Measurements from ENCODE around the gene NKX2-4. TPM values are rescaled to one million over a fixed set of nuclear protein-coding genes. Genes with fewer than 3 reads are reported as not detected.

NKX2-4 gene
- total and polyA plus RNA-seq, 2 of the 4 experiments (the other 2 are of a cell fraction): not detected

DNA sequence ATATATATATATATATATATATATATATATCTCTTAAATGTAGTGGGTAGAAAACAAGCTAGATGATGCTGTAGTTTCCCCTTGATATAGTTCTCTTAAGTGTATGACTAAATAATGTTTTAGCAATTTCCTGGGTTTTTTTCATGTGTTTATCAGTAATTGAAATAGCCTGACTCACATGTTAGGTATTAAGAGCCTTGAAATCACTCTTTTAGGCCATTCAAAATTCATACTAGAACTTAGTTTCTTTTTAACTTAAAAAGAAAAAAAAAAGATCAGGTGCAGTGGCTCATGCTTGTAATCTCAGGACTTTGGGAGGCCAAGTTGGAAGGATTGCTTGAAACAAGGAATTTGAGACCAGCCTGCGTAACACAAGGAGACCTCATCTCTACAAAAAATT lies 44.1 kb downstream of the NKX2-4 start:
- peak; percentile 55 for ATAC-seq (ENCODE audit: low read depth)

More for the DNA sequence above, 44.1 kb downstream of the NKX2-4 start:
- TF ChIP-seq RCOR1 (IDR thresholded peaks at IDR 0.05; ENCODE audit: insufficient replicate concordance, low read length) (no peak), FOS (IDR thresholded peaks at IDR 0.05; ENCODE audit: low read depth, low read length) (no peak), SMC3 (IDR thresholded peaks at IDR 0.05; ENCODE audit: low read depth, low read length) (no peak), CEBPB (IDR thresholded peaks at IDR 0.05; ENCODE audit: low read depth, low read length) (no peak), MAZ (IDR thresholded peaks at IDR 0.05; ENCODE audit: borderline replicate concordance, low read depth, low read length) (no peak), MXI1 (IDR thresholded peaks at IDR 0.05; ENCODE audit: borderline replicate concordance, low read depth, low read length) (no peak), RFX5 (IDR thresholded peaks at IDR 0.05; ENCODE audit: low read depth, low read length) (no peak), MAFK (IDR thresholded peaks at IDR 0.05; ENCODE audit: low read depth, low read length) (no peak), BHLHE40 (IDR thresholded peaks at IDR 0.05; ENCODE audit: low read depth, low read length) (no peak), NFE2L2 (IDR thresholded peaks at IDR 0.05; ENCODE audit: low read depth, low read length) (no peak), RAD21 (IDR thresholded peaks at IDR 0.05; ENCODE audit: low read length) (no peak), POLR2A (IDR thresholded peaks at IDR 0.05; ENCODE audit: low read depth, low read length) (no peak), CHD1 (IDR thresholded peaks at IDR 0.05; ENCODE audit: low read depth, low read length) (no peak)
- TF ChIP-seq, protein P1, sequence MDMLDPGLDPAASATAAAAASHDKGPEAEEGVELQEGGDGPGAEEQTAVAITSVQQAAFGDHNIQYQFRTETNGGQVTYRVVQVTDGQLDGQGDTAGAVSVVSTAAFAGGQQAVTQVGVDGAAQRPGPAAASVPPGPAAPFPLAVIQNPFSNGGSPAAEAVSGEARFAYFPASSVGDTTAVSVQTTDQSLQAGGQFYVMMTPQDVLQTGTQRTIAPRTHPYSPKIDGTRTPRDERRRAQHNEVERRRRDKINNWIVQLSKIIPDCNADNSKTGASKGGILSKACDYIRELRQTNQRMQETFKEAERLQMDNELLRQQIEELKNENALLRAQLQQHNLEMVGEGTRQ (IDR thresholded peaks at IDR 0.05; ENCODE audit: low read depth, low read length): no peak
- TF ChIP-seq, protein P2, sequence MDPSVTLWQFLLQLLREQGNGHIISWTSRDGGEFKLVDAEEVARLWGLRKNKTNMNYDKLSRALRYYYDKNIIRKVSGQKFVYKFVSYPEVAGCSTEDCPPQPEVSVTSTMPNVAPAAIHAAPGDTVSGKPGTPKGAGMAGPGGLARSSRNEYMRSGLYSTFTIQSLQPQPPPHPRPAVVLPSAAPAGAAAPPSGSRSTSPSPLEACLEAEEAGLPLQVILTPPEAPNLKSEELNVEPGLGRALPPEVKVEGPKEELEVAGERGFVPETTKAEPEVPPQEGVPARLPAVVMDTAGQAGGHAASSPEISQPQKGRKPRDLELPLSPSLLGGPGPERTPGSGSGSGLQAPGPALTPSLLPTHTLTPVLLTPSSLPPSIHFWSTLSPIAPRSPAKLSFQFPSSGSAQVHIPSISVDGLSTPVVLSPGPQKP (IDR thresholded peaks at IDR 0.05; ENCODE audit: borderline replicate concordance, low read depth, low read length): no peak
- TF ChIP-seq, protein P3, sequence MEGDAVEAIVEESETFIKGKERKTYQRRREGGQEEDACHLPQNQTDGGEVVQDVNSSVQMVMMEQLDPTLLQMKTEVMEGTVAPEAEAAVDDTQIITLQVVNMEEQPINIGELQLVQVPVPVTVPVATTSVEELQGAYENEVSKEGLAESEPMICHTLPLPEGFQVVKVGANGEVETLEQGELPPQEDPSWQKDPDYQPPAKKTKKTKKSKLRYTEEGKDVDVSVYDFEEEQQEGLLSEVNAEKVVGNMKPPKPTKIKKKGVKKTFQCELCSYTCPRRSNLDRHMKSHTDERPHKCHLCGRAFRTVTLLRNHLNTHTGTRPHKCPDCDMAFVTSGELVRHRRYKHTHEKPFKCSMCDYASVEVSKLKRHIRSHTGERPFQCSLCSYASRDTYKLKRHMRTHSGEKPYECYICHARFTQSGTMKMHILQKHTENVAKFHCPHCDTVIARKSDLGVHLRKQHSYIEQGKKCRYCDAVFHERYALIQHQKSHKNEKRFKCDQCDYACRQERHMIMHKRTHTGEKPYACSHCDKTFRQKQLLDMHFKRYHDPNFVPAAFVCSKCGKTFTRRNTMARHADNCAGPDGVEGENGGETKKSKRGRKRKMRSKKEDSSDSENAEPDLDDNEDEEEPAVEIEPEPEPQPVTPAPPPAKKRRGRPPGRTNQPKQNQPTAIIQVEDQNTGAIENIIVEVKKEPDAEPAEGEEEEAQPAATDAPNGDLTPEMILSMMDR (conservative IDR thresholded peaks at IDR 0.05; ENCODE audit: low read depth, low read length): no peak
- H4K5ac ChIP-seq (ENCODE audit: low read depth, low read length): no peak overlapping the region
- 0 out of 2 replicates have a peak overlapping the region, but pooled peaks have one; percentile 3 for H3K27ac ChIP-seq (ENCODE audit: insufficient read depth, low read length)
- peaks cover 3% of the 10 kb centered on the region; the same call in 1 of the 2 replicates for H3K9me1 ChIP-seq (ENCODE audit: insufficient read depth, low read length)
- 0 out of 2 replicates have a peak overlapping the region, but pooled peaks have one; percentile 3 for H2BK20ac ChIP-seq (ENCODE audit: low read depth, low read length)
- no peak overlapping the region for H3K4me3 ChIP-seq (ENCODE audit: insufficient read depth, low read depth, low read length)
- H2BK5ac ChIP-seq (ENCODE audit: low read depth, low read length, poor library complexity, severe bottlenecking): peak overlapping the region; percentile 1
- H4K91ac ChIP-seq (ENCODE audit: insufficient read depth, low read depth, low read length): no peak overlapping the region
- BruUV-seq (replicated peaks): no TSS peak
- no peaks in the 10 kb centered on the region for H3K9me3 ChIP-seq (ENCODE audit: control insufficient read depth, insufficient read depth, low read length)
- H4K8ac ChIP-seq (ENCODE audit: low read depth in 2 of 2, low read length in 2 of 2): no peak overlapping the region
- H3K4me2 ChIP-seq (ENCODE audit: low read depth, low read length): no peak overlapping the region
- dilution Hi-C loops (cut with HindIII; ENCODE audit: low sequenced_read_pairs, unreplicated experiment) (no loop called here), in situ Hi-C loops (cut with MboI; ENCODE audit: low sequenced_read_pairs) (no loop called here), intact Hi-C loops (cut with micrococcal nuclease) (no loop called here)
- no peak overlapping the region for H2AFZ ChIP-seq (replicated peaks; ENCODE audit: low read length, poor library complexity)
- no peak overlapping the region for H3K9ac ChIP-seq (ENCODE audit: low read depth, low read length)
- no peak overlapping the region for H2AK9ac ChIP-seq (replicated peaks; ENCODE audit: low read depth, low read length, poor library complexity)
- WGBS, 2 experiments (ENCODE audit: extremely low coverage in 2 of 2, insufficient read length in 1 of 2): no CpG with 5 or more reads among the region's 1 CpG
- peaks cover 6 to 17% of the 10 kb centered on the region in 2 experiments for H3K79me1 ChIP-seq (ENCODE audit: low read depth in 1 of 2, low read length in 2 of 2)
- ChIA-PET POLR2A (ENCODE audit: unreplicated experiment) (no interaction called here), CTCF (interaction anchor here (0.5 to 1.8 kb wide), 4 partner anchors 10 to 463 kb away, joined by 3 to 8 read pairs (median 4); no protein-coding TSS in a partner anchor)
- peak; percentile 78 for DNase-seq
- peak overlapping the region; percentile 11; the same call in 1 of the 2 replicates for H3K4ac ChIP-seq (ENCODE audit: low read depth, low read length)
- no peak overlapping the region for H2BK15ac ChIP-seq (ENCODE audit: low read depth, low read length)
- no peak overlapping the region for H3K23ac ChIP-seq (ENCODE audit: low read depth, low read length)
- no peak overlapping the region for H3K56ac ChIP-seq (ENCODE audit: extremely low read depth, insufficient read depth, low read length)
- H3K18ac ChIP-seq (ENCODE audit: low read depth, low read length): no peak overlapping the region
- no peaks in the 10 kb centered on the region for H3K27me3 ChIP-seq (ENCODE audit: control insufficient read depth, insufficient read depth, low read length)
- no peak overlapping the region; the same call in 1 of the 2 replicates for H3K14ac ChIP-seq (replicated peaks; ENCODE audit: low read depth, low read length)
- H2AK5ac ChIP-seq (ENCODE audit: low read depth, low read length): no peak overlapping the region
- H3K4me1 ChIP-seq (ENCODE audit: control insufficient read depth, insufficient read depth, low read length): peaks cover 4% of the 10 kb centered on the region; the same call in 1 of the 2 replicates
- H3K36me3 ChIP-seq (ENCODE audit: control insufficient read depth, insufficient read depth, low read length): peaks cover 18% of the 10 kb centered on the region
- H2BK120ac ChIP-seq (ENCODE audit: low read depth, low read length): no peak overlapping the region
- H4K20me1 ChIP-seq (ENCODE audit: insufficient read depth, low read length): peaks cover 2% of the 10 kb centered on the region; the same call in 1 of the 2 replicates

All from IMR-90 (cell line).